C4-2B (cell line): Measurements from ENCODE around the gene SNAPC3.

Experiments used
- H3K27ac ChIP-seq: fragments of 450-650 bp; 2 replicates; pipeline ENCODE4 v1.5.1; 2017
- CTCF ChIP-seq: fragments of 450-650 bp; conservative IDR thresholded peaks from 2 replicates; pipeline ENCODE4 v1.5.1; 2017; ENCODE audit warnings: mild to moderate bottlenecking
- ZFX ChIP-seq: fragments of 450-650 bp; IDR thresholded peaks from 2 replicates; pipeline ENCODE4 v1.6.1; 2017

SNAPC3 gene

GRCh38 chr9:15480028-15480427, 57.4 kb downstream of the SNAPC3 start:
- TF ChIP-seq ZFX, result no peak
- TF ChIP-seq CTCF, result no peak
- no peak overlapping the region for H3K27ac ChIP-seq

- no peak overlapping the region for H3K27ac ChIP-seq
Observed at GRCh38 chr9:15482146-15482545, 59.5 kb downstream of the SNAPC3 start.

GRCh38 chr9:15484802-15485201, 62.1 kb downstream of the SNAPC3 start:
- no peak overlapping the region for H3K27ac ChIP-seq
- TF ChIP-seq CTCF (no peak), ZFX (no peak)

More at GRCh38 chr9:15482146-15482545, 59.5 kb downstream of the SNAPC3 start:
- TF ChIP-seq CTCF (no peak), ZFX (no peak)

- no peak for TF ChIP-seq ZFX
- peak; percentile 68 for TF ChIP-seq CTCF
Observed at GRCh38 chr9:15485836-15486666, 63.4 kb downstream of the SNAPC3 start.

GRCh38 chr9:15491950-15492349, 69.3 kb downstream of the SNAPC3 start:
- no peak overlapping the region for H3K27ac ChIP-seq
- TF ChIP-seq ZFX (no peak), CTCF (no peak)

More at GRCh38 chr9:15485836-15486666, 63.4 kb downstream of the SNAPC3 start:
- H3K27ac ChIP-seq, result no peak overlapping the region

- no peak overlapping the region for H3K27ac ChIP-seq
- TF ChIP-seq CTCF (no peak), ZFX (no peak)
Observed at GRCh38 chr9:15492485-15493150, 69.9 kb downstream of the SNAPC3 start.

- no peak overlapping the region for H3K27ac ChIP-seq
- TF ChIP-seq CTCF, result no peak
- no peak for TF ChIP-seq ZFX
Observed at GRCh38 chr9:15498246-15498995, 75.7 kb downstream of the SNAPC3 start.
